B cell (primary cell): ENCODE measurements around the gene NET1. TPM values are rescaled to one million over a fixed set of nuclear protein-coding genes. Genes with fewer than 3 reads are reported as not detected.

Experiments
- ATAC-seq: fragments of 200-7000 bp; cut with Tn5 transposase; one replicate; pipeline ENCODE4 v1.10.0; 2021; ENCODE audit warnings: low read depth, mild to moderate bottlenecking, moderate number of reproducible peaks, moderate library complexity
- CTCF ChIA-PET: fragments of 350-600 bp; sonication (Branson Sonifier 250); formaldehyde crosslinking; loops from one replicate; lab custom pipeline; 2021; ENCODE audit warnings: antibody characterized with exemption, inconsistent platforms; lab: Charles Lee
- POLR2A ChIA-PET: fragments of 350-600 bp; sonication (Branson Sonifier 250); formaldehyde crosslinking; loops from one replicate; lab custom pipeline; 2021; ENCODE audit warnings: antibody characterized with exemption; lab: Charles Lee
- DNase-seq: peaks from one replicate; pipeline ENCODE4 v3.0.0; 2013
- H2AFZ ChIP-seq: 2 replicates; pipeline ENCODE4 v1.6.1; 2012; ENCODE audit warnings: mild to moderate bottlenecking, low read depth, low read length; ENCODE audit not compliant: insufficient read depth, poor library complexity, severe bottlenecking
- H3K27ac ChIP-seq, 2 donors: 1 replicate in 1 of 2; 2 replicates in 1 of 2; pipeline ENCODE4 v1.5.1; 2012 to 2013; ENCODE audit warnings: low read length in 2 of 2, mild to moderate bottlenecking in 2 of 2, moderate library complexity in 1 of 2
- H3K27me3 ChIP-seq, 4 experiments: fragments of 200-600 bp in 1 of 4; sonication (generic) in 1 of 4; replicated peaks in 1 of 4; 1 replicate in 2 of 4; 2 replicates in 2 of 4; pipeline versions ENCODE4 v1.6.1 to v1.7.0; 2013 to 2016; ENCODE audit warnings: low read length in 3 of 4, mild to moderate bottlenecking in 2 of 4, mixed read lengths in 1 of 4, moderate library complexity in 1 of 4; ENCODE audit not compliant: insufficient read depth in 4 of 4, control insufficient read depth in 3 of 4; ENCODE audit errors: control extremely low read depth in 1 of 4
- H3K36me3 ChIP-seq, 2 experiments: replicated peaks in 1 of 2; 1 replicate in 1 of 2; 2 replicates in 1 of 2; pipeline versions ENCODE4 v1.6.1 to v1.7.1; 2013; ENCODE audit warnings: low read length in 1 of 2; ENCODE audit not compliant: insufficient read depth in 2 of 2, control insufficient read depth in 1 of 2; ENCODE audit errors: control extremely low read depth in 1 of 2, extremely low read depth in 1 of 2
- H3K4me1 ChIP-seq, 2 donors: fragments of 200-600 bp in 1 of 2; sonication (generic) in 1 of 2; 1 replicate in 1 of 2; 2 replicates in 1 of 2; pipeline versions ENCODE4 v1.5.1 to v1.6.1; 2013 to 2017; ENCODE audit warnings: low read length in 2 of 2; ENCODE audit not compliant: control insufficient read depth in 2 of 2, insufficient read depth in 2 of 2
- H3K4me2 ChIP-seq: replicated peaks from 2 replicates; pipeline ENCODE3; 2012; ENCODE audit warnings: mild to moderate bottlenecking, low read depth, low read length; ENCODE audit not compliant: poor library complexity, severe bottlenecking
- H3K4me3 ChIP-seq, 5 experiments: fragments of 200-600 bp in 1 of 5; sonication (generic) in 1 of 5; 1 replicate in 3 of 5; 2 replicates in 2 of 5; pipeline versions ENCODE4 v1.5.1 to v1.7.0; 2011 to 2016; ENCODE audit warnings: low read length in 4 of 5, mild to moderate bottlenecking in 4 of 5, low read depth in 2 of 5, control low read depth in 1 of 5, moderate library complexity in 1 of 5; ENCODE audit not compliant: insufficient read depth in 1 of 5; ENCODE audit errors: control extremely low read depth in 1 of 5, extremely low read depth in 1 of 5
- H3K79me2 ChIP-seq: fragments of 200-600 bp; sonication (generic); one replicate; pipeline ENCODE4 v1.6.0; 2016; ENCODE audit warnings: low read length; ENCODE audit not compliant: control insufficient read depth, insufficient read depth
- H3K9ac ChIP-seq: fragments of 200-600 bp; sonication (generic); 2 replicates; pipeline ENCODE4 v1.6.1; 2017; ENCODE audit warnings: mild to moderate bottlenecking, low read length, moderate library complexity
- H3K9me3 ChIP-seq, 3 donors: one replicate each; pipeline versions ENCODE4 v1.6.1 to v1.7.1; 2013; ENCODE audit warnings: low read length in 2 of 3; ENCODE audit not compliant: control insufficient read depth in 2 of 3, insufficient read depth in 1 of 3; ENCODE audit errors: control extremely low read depth in 1 of 3
- H4K20me1 ChIP-seq: 2 replicates; pipeline ENCODE4 v1.6.0; 2012; ENCODE audit warnings: mild to moderate bottlenecking, low read length; ENCODE audit not compliant: insufficient read depth, control insufficient read depth, poor library complexity, severe bottlenecking
- H3K27ac Mint-ChIP-seq: one replicate; pipeline ENCODE4 v1.8.0; 2021; ENCODE audit warnings: mixed read lengths
- H3K27me3 Mint-ChIP-seq: one replicate; pipeline ENCODE4 v1.8.0; 2021; ENCODE audit warnings: mixed read lengths
- H3K4me1 Mint-ChIP-seq: one replicate; pipeline ENCODE4 v1.8.0; 2021; ENCODE audit warnings: mixed read lengths
- H3K4me3 Mint-ChIP-seq: one replicate; pipeline ENCODE4 v1.8.0; 2021; ENCODE audit warnings: mixed read lengths
- H3K9me3 Mint-ChIP-seq: one replicate; pipeline ENCODE4 v1.8.0; 2022; ENCODE audit warnings: mixed read lengths; ENCODE audit not compliant: insufficient read depth
- EZH2 ChIP-seq: IDR thresholded peaks from 2 replicates; pipeline ENCODE4 v1.6.1; 2012; ENCODE audit warnings: borderline replicate concordance, low read depth, mild to moderate bottlenecking, moderate library complexity, low read length; ENCODE audit not compliant: insufficient read depth, poor library complexity, severe bottlenecking
- WGBS: methylation state at CpG from one replicate; pipeline ENCODE4 v1.1.5; 2013; ENCODE audit warnings: missing lambda C conversion rate; ENCODE audit not compliant: insufficient coverage; 5-methylcytosine and 5-hydroxymethylcytosine counted together
- intact Hi-C: fragments of 100-400 bp; cut with micrococcal nuclease; formaldehyde crosslinking; loops from one replicate; pipeline ENCODE4 v1.10.0; 2022
- polyA plus RNA-seq: library from polyadenylated mRNA; depleted of rRNA; stranded (reverse); fragments of >200 nt; gene quantifications from 2 replicates; pipeline ENCODE4 v1.2.3, GENCODE V29; 2012
- total RNA-seq, 2 donors: library from RNA; stranded (reverse); fragments of 120-200 nt in 1 of 2; gene quantifications; 1 replicate in 1 of 2; 2 replicates in 1 of 2; pipeline versions ENCODE4 v1.2.3 to v1.2.4, GENCODE V29; 2013 to 2022
- TF ChIP-seq, protein P1 (sequence below): fragments of 200-600 bp; IDR thresholded peaks from one replicate; pipeline ENCODE4 v1.8.0; 2022; ENCODE audit warnings: antibody characterized with exemption, mild to moderate bottlenecking

The NET1 gene
- total and polyA plus RNA-seq, 2 donors (not counting 1 experiment from before 2014, with no cell fraction given) = 3.5 to 6.4 TPM

DNA sequence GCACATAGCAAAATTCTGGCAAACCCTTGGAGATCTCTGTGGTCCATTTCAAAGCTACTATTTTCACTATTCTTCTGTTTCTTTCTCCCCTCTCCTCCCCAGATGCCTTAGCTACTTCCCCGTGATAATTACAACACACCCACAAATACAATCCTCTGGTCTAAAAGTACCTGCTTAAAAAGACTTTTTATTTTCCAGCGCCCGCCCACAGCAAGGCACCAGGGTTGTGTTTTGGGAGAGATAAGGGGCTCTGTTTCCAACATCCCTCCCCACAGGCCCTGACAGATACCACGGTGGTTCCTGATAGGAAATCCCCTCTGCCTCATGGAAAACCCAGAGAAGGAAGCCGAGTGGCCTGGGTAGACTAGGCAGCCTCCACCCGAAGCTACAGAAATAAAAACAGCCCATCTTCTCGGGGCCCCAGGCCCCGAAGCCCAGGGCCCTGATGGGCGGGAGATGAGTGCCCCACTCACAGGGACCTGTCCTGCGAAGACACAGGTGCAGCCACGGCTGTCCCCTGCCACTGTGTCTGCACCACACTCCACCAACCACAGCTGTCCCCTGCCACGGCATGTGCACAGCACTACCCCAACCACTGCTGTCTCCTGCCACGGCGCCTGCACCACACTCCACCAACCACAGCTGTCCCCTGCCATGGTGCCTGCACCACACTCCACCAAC, 67.3 kb downstream of the NET1 start:
- Histone ChIP-seq H3K79me2 (no peaks in the 10 kb centered on the region), H3K36me3 (no peaks in the 10 kb centered on the region), H4K20me1 (no peaks in the 10 kb centered on the region), H3K27me3 (no peaks in the 10 kb centered on the region), H2AFZ (peak overlapping the region; percentile 33), H3K9ac (no peak overlapping the region), H3K4me1 (no peaks in the 10 kb centered on the region), H3K27ac (no peak overlapping the region), H3K9me3 (peaks cover 0 to 12% (median 0%) of the 10 kb centered on the region in 3 donors), H3K4me3 (no peak overlapping the region), H3K4me2 (no peak overlapping the region)
- no peaks in the 10 kb centered on the region for H3K9me3 Mint-ChIP-seq
- ChIA-PET CTCF (no interaction called here), POLR2A (no interaction called here)
- peaks cover 2% of the 10 kb centered on the region for H3K4me1 Mint-ChIP-seq
- ATAC-seq (no peak), DNase-seq (no peak)
- intact Hi-C loops = no loop called here
- 31% methylated on average over 12 of the region's 14 CpGs for WGBS
- no peak for TF ChIP-seq EZH2
- TF ChIP-seq, protein P1, sequence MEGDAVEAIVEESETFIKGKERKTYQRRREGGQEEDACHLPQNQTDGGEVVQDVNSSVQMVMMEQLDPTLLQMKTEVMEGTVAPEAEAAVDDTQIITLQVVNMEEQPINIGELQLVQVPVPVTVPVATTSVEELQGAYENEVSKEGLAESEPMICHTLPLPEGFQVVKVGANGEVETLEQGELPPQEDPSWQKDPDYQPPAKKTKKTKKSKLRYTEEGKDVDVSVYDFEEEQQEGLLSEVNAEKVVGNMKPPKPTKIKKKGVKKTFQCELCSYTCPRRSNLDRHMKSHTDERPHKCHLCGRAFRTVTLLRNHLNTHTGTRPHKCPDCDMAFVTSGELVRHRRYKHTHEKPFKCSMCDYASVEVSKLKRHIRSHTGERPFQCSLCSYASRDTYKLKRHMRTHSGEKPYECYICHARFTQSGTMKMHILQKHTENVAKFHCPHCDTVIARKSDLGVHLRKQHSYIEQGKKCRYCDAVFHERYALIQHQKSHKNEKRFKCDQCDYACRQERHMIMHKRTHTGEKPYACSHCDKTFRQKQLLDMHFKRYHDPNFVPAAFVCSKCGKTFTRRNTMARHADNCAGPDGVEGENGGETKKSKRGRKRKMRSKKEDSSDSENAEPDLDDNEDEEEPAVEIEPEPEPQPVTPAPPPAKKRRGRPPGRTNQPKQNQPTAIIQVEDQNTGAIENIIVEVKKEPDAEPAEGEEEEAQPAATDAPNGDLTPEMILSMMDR = no peak
- no peak overlapping the region for H3K27ac Mint-ChIP-seq
- H3K27me3 Mint-ChIP-seq = peaks cover 7% of the 10 kb centered on the region
- no peak overlapping the region for H3K4me3 Mint-ChIP-seq

DNA sequence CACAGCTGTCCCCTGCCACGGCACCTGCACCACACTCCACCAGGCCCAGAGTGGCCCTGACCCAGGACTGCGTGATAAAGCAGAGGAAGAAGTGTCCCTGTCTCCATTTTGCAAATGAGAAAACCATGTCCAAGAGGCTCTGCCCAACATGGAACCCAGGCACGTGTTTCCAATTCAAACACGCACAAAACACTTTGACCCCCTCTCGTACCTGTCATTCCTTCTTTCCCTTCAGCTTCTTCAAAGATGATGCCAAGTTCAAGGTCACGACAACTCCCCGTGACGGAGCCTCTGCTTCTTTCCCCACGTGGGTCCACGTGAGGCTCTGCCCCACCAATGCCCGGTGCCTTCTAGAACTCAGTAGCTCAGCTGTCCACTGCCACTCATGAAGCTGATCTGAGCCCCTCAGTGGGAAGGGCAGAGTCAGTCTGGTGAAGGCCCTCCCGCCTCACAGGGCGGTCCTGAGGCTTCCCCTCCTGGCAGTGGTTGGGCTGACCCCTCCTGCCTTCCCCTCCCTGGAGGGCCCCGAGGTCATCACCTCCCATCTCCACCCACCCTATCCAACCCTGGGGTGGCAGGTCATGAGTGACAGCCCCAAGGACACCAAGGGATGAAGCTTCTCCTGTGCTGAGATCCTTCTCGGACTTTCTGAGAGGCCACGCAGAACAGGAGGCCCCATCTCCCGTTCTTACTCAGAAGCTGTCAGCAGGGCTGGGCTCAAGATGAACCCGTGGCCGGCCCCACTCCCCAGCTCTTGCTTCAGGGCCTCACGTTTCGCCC, 68.0 kb downstream of the NET1 start:
- no peak for TF ChIP-seq EZH2
- TF ChIP-seq, protein P1 = no peak
- Histone ChIP-seq H3K4me3 (no peak overlapping the region), H3K4me2 (no peak overlapping the region), H3K9ac (no peak overlapping the region), H3K27me3 (no peaks in the 10 kb centered on the region), H3K4me1 (no peaks in the 10 kb centered on the region), H3K79me2 (no peaks in the 10 kb centered on the region), H2AFZ (peak overlapping the region; percentile 33), H3K36me3 (no peaks in the 10 kb centered on the region), H3K27ac (no peak overlapping the region), H3K9me3 (peaks cover 0 to 12% (median 0%) of the 10 kb centered on the region in 3 donors), H4K20me1 (no peaks in the 10 kb centered on the region)
- intact Hi-C loops = no loop called here
- no peak for DNase-seq
- ChIA-PET CTCF (no interaction called here), POLR2A (no interaction called here)
- Mint-ChIP-seq H3K27ac (no peak overlapping the region), H3K4me1 (peaks cover 2% of the 10 kb centered on the region), H3K4me3 (no peak overlapping the region), H3K9me3 (no peaks in the 10 kb centered on the region), H3K27me3 (peaks cover 7% of the 10 kb centered on the region)
- no peak for ATAC-seq
- WGBS = 83% methylated on average over 21 of the region's 21 CpGs
